ENCODE measurements around the gene TOP1.

Gene TOP1

DNA sequence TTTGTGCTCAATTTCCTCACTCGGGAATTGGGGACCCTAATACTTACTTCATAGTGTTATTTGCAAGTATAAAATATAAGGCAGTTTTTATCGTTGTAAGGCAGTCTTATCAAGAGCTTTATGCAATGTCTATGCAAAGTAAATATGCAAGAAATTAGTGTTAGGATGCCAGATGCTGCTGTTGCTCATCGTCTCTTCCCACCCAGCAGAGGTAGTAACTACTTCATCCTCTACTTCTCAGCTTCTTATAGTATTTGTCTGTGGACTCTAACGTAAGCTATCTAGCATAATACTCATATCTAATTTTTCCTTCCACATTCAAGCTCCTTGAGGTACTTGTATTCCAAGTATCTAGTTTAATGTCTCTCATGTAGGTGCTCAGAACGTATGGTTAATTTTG, 120.3 kb downstream of the TOP1 start:
- DNase-seq: no peak

DNA sequence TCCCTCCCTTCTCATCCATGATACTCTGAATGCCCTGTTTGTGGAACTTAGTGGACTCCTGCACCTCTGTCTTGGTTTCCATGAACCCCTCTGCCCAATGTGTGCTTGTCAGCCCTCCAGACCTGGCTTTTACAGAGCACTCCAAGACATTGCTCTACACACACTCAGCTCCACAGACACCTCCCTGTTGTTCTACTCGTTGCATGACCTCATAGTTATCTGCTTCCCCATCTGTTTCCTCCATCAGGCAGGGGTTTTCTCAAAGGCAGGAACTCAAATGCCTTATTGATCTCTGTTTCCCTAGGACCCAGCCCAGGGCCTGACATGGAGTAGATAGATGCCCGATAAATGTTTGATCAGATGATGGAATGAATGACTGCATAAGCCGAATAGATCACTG, 122.0 kb downstream of the TOP1 start:
- no peak for DNase-seq

DNA sequence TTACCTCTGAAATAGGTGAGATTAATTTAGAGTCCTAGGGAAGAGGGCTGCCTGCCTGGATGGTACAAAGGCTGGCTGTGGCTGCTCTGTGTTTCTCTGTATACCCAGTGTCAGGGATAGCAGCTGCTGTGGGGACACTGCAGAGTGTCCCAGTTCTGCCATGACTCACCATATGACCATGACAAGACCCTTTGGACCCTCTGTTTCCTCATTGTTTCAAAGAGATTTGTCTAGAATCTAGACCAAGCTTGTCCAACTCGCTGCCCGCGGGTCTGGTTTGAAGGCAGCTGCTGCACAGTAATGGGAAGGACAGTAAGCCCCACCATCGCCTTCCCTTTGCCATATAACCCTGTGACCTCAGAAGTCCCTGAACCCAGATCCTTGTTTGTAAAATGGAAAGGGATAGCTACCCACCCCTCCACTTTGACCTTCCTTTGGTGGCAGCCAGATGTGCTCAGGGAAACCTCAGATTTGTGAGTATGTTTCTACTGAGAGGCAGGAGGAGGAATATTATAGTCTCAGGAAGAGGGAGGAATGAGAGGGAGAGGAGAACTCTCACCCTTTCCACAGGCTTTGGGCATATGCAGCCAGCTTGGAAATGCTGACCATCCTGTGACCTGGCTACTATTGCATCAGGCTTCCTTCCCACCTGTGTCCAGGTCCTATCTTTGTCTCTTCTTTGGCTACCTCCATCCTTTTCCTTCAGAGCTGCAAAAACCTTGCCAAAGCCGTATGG, 122.7 kb downstream of the TOP1 start:
- no peak for DNase-seq

DNA sequence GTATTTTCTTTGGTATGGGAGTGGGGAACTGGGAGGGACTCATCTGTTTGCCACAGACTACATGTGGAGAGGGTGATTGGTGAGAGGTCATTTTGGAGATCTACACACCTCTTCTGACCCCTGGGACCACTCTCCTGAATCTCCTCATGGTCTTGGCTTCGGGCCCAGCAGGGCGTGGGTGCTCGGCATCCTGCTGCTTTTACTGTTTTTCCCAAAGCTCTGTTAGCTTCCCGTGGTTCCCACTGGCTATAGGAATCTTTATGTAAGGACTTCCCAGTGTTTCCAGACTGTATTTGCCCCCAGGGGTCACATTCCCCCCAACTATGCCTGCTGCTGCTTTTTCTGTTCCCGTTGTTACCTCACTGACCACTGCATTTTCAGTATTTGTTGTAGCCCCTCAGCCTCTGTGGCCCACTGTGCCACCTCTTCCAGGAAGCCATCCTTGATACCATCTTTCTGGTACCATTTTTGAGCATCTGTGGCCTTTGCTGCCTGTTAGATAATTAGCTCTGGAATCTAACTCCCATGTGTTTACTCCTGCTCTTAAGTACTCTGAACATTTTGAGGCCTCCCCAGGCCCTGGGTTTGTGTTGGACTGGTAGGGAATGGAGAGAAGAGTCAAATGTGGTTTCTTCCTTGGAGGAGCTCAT, 123.6 kb downstream of the TOP1 start:
- DNase-seq: no peak

DNA sequence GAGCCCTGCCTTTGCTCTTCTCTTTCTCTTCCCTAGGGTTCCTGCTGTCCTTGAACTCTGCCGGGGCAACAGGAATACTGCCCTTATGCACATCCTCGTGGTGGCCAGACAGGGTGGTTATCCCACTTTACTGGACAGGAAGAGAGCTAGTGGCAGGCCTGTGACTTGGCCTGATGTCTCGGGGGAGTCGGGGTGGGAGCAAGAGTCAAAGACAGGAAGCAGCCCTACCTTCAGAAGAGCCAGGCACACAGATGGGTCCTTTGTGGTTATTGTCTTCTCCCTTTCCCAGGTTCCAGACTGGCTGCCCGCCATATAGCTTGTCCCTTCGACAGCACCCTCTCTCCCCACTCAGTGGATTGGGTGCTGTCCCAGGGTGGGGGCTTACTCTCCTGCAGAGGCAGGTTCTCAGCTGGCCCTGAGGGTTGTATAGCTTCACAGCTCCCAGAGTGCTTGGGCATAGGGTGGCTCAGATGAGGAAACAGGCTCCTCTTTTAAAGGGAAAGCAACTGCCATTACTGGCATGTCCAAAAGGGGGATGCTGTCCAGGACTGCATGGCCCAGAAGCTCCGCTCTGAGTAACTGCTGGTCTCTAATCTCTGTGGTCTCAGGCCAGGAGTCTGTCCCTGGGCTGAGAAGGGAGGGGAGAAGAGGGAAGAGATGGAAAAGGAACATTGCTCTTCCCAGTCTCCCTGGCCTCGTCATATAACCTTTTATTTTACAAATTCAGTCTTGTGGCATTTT, 126.0 kb downstream of the TOP1 start:
- DNase-seq: no peak

DNA sequence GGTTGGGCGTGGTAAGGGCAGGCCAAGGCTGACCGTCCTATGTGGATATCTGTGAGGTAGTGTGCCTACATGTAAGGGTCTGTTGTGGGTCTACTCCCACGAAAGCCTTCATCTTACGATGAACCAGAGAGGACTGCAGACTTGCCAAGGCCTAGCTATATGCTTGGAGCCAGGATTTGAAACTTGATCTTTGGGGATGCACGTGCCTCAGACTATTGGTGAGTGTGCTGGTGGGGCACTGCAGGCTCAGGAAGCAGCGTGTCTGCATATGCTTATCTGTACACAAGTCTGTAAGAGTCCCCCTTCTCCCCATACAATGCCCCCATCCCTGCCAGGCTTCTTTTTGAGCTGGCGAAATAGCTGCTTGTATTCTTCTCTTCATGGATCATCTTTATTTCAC, 126.6 kb downstream of the TOP1 start:
- DNase-seq: no peak

DNA sequence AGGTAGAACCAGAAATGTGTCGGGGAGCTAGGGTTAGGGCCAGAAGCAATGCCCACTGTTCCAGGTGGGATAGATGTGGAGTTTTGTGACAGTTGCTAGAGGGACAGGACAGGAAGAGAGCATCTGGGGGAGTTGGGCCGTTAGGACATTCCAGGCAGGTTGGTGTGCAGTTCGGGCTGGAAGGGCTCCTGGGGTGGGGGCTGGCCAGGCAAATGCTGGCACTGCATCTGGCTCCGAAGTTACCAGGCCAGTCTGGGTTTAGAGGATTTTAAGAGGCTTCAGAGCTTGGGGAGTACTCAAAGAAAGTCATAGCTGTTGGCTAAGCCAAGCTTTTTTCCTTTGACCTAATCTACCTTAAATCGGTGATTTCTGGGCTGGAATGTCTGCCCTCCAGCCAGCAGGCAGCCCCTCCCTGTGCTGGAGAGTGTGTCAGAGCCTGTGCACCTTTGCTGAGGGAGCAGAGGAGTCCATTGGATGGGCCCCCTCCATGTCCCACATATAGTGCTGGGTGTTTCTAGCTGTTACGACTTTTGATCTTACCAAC, 129.5 kb downstream of the TOP1 start:
- no peak for DNase-seq

DNA sequence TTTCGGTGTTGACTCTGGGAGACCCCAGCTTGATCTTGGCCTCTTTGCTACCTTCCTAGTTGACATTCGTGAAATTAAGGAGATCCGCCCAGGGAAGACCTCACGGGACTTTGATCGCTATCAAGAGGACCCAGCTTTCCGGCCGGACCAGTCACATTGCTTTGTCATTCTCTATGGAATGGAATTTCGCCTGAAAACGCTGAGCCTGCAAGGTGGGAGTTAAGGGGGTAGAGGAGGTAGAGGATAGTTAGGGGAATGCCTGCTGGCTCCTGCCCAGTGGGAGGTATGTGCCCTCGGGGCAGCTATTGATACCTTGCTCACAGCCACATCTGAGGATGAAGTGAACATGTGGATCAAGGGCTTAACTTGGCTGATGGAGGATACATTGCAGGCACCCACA, 130.9 kb downstream of the TOP1 start:
- no peak for DNase-seq

DNA sequence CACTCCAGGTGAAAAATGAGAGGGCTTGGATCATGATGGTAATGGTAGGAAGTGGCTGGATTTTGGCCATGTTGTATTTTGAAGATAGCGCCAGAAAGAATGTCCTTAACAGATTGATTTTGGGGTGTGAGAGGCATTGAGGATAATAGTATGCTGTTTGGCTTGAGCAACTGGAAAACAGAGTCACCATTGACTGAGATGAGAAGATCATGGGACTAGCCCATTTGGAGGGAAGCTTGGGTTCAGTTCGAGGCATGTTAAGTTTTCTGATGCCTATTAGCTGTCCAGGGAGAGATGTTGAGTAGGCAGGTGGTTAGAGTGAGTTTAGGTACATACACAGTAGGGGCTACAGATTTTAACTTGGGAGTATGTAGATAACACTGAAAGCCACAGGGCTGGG, 132.1 kb downstream of the TOP1 start:
- DNase-seq: no peak

DNA sequence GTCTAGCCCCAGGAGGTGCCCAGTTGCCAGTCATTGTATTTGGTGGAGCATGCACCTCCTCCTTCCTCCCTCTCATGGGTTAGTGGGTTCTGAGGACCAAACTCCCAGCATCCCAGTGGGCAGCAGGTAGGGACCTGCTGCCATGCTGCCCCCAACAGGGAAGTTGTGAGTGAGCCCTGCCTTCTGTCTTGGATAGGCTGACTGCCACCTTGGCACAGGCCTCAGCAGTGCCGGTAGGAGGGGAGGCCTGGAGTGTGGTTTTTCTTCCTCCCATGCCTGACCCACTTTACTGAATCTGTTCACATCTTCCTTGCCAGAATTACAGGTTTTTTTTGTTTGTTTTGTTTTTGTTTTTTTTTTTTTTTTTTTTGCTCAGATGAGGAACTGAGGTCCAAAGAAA, 133.3 kb downstream of the TOP1 start:
- no peak for DNase-seq

DNA sequence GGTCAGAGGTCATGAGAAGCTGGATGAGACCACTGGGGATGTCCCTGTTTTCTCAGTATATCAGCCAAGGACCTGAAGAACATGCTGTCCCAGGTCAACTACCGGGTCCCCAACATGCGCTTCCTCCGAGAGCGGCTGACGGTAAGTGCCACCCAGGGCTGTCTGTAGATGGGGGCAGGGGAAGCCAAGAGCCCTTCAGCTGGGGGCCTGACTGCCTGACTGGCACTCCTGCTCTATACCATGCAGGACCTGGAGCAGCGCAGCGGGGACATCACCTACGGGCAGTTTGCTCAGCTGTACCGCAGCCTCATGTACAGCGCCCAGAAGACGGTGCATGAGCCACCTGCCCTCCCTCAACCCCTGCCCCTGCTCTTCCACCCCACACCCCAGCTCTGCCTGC, 133.8 kb downstream of the TOP1 start:
- DNase-seq: no peak

DNA sequence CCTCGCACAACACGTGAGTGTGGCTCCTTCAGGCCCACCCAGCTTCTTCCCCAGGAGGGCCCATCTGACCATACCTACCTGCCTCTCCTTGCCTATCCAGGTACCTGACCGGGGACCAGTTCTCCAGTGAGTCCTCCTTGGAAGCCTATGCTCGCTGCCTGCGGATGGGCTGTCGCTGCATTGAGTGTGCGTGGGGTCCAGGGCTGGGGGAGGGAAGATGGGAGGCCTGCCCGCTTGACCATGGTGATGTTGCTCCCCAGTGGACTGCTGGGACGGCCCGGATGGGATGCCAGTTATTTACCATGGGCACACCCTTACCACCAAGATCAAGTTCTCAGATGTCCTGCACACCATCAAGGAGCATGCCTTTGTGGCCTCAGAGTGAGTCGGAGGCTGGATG, 135.2 kb downstream of the TOP1 start:
- DNase-seq: no peak

DNA sequence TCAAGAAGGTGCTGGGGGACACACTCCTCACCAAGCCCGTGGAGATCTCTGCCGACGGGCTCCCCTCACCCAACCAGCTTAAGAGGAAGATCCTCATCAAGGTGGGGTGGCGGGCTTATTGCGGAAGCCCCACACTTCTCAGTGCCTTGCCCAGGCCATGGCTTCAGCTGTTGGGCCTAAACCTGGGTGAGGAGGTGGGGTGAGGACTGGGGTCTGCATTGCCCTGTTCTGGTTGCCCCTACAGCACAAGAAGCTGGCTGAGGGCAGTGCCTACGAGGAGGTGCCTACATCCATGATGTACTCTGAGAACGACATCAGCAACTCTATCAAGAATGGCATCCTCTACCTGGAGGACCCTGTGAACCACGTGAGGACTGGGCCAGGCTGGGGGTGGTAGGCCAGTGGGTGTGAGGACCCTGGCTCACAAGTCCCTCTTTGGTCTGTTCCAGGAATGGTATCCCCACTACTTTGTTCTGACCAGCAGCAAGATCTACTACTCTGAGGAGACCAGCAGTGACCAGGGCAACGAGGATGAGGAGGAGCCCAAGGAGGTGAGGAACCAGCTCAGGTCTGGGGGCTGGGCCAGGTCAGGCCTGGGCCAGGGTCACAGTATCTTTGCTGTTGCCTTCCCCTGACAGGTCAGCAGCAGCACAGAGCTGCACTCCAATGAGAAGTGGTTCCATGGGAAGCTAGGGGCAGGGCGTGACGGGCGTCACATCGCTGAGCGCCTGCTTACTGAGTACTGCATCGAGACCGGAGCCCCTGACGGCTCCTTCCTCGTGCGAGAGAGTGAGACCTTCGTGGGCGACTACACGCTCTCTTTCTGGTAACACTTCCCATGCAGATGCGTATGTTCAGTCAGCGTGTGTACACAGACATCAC, 136.6 kb downstream of the TOP1 start:
- DNase-seq: no peak

DNA sequence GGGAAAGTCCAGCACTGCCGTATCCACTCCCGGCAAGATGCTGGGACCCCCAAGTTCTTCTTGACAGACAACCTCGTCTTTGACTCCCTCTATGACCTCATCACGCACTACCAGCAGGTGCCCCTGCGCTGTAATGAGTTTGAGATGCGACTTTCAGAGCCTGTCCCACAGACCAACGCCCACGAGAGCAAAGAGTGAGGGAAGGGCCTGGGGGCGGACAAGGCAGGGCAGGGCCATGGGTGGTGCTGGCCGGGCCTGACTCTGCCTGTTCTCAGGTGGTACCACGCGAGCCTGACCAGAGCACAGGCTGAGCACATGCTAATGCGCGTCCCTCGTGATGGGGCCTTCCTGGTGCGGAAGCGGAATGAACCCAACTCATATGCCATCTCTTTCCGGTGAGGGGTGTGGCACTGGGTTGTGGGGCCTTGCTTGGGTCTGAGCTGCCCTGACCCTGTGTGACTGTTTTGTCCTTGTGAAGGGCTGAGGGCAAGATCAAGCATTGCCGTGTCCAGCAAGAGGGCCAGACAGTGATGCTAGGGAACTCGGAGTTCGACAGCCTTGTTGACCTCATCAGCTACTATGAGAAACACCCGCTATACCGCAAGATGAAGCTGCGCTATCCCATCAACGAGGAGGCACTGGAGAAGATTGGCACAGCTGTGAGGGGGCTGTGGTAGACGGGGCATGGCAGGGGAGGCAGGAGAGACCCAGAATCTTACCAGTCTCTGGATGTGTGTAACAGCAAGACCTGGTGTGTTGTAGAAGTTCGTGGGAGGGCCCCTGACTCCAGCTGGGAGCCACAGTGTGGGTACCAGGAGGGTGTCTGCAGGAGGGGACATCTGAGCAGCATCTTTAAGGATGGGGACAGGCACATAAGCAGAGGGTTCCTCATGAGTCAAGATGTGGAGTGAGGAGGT, 137.8 kb downstream of the TOP1 start:
- no peak for DNase-seq

DNA sequence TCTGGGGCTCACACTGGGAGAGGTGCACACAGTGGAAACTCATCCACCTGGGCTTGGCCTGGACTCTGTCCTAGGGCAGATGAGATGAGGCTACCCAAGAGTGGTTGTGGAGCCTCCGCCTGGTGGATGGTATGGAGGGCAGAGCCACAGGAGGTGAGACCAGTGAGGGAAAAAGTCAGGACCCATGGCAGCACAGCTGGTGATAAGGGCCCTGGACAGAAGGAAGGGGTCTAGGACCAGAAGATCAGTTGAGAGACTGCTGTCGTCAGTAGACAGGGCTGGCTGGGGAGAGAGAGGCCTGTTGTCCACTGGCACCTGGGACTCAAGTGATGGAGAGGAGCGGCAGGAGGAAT, 138.5 kb downstream of the TOP1 start:
- no peak for DNase-seq

DNA sequence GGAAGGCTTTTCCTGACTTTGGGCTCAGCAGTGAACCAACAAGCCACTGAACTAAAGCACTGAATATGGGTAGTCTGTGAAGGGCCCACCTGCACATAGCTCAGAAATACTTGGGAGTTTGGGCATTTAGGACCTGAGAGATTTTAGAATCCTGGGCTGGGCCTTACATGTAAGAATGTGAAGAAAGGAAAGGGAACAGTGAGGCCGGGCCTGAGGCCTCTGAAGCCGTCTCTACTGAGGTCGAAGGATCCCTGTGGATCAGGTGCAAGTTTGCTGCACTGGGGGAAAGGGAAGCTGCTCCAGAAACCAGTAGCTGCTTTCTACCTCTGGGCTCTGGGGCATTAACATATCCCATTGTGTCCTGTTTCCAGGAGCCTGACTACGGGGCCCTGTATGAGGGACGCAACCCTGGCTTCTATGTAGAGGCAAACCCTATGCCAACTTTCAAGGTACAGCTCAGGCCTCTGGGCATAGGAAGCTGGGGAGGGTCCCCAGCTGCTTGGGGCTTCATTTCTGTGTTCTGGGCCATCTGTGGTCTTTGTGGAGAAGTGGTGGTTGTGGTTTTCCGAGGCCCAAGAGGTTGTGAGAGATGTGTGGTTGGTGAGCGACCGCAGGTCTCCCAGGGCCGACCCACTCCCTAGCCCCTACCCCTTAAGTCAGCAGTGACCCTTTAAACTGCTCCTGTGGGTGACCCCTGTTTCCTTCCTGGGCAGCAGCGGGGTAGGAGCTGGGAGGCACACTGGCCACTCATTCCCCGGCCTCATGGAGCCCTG, 139.0 kb downstream of the TOP1 start:
- no peak for DNase-seq

DNA sequence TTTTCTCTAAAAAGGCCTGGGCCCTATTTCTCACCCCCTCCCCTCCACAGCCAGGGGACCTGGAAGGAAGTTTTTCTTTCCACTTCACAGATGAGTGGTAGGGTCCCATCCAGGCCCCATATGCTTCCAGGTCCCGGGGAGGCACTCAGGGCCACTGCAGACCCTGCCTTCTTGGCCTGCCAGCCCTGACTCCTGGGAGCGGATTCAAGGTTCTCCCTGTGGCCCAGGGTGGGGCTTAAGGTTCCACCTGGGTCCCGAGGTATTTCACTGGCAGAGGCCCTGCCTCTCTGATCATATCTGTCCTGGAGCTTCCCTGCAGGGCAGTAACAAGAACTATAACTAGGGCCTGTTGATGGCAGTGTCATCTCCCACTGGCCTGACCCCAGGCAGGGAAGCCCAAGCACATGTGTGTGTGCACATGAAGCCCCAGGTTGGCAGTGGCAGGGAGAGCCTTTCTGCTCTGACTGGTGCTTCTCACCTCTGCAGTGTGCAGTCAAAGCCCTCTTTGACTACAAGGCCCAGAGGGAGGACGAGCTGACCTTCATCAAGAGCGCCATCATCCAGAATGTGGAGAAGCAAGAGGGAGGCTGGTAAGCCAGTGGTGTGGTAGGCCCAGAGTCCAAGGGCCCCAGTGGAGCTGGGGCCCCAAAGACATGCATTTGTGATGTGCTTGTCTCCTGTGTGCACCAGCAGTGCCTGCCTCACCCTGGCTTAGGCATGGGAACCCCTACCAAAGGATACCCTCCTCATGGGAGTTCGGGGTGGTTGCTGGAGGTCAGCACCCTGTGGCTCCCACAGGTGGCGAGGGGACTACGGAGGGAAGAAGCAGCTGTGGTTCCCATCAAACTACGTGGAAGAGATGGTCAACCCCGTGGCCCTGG, 139.9 kb downstream of the TOP1 start:
- DNase-seq: no peak

DNA sequence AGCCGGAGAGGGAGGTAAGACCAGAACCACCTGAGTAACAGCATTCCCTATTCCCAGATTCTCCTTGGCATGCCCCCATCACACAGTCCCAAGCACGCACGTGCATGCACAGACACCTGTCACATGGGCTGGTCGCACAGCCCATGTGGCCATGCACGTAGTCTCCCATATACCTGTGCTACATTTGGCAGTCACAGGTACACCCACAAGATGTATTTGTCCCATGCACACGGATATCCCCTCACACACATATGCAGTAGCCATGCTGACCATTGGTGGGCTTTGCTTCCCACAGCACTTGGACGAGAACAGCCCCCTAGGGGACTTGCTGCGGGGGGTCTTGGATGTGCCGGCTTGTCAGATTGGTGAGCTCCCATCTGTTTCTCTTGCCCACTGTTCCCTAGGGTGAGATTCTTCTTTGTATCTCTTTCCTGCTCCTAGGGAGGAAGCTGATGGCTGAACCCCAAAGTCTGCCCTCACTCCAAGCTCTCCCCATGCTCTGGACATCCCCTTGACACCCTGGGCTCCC, 140.6 kb downstream of the TOP1 start:
- DNase-seq: no peak

DNA sequence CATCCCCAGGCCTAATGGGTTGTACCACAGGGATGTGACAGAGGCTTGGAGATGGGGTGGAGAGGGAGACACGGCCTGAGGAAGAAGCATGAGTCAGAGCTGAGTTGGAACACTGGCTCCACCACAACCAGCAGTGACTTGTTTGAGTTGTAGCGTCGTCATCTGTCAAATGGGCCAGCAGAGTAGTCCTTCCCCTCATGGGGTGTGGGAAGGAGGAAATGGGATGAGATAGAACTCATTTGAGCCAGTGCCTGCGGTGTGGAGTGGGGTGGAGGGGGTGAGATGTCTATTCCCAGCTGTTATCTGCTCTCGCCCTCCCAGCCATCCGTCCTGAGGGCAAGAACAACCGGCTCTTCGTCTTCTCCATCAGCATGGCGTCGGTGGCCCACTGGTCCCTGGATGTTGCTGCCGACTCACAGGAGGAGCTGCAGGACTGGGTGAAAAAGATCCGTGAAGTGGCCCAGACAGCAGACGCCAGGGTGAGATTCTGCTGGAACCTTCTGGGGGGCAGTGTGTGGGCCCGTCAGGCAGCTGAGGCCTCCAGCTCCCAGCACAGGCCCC, 141.2 kb downstream of the TOP1 start:
- no peak for DNase-seq

All from NCI-H526 treated with DMSO at 0.1 percent for 48 hours (cell line).